Upper lobe of left lung (tissue), 4 donors: ENCODE data around the gene ZDHHC5.

Experiments
- POLR2A ChIP-seq, 4 donors: fragments of 450-650 bp; IDR thresholded peaks; one replicate each; pipeline ENCODE4 v1.5.1; 2016 to 2017; ENCODE audit warnings: antibody characterized with exemption in 4 of 4, mild to moderate bottlenecking in 2 of 4
- TF ChIP-seq, protein P1 (sequence below), 6 experiments: fragments of 450-650 bp in 4 of 6; fragments of 200-600 bp in 2 of 6; sonication (generic) in 2 of 6; IDR thresholded peaks; one replicate each; pipeline ENCODE4 v1.5.1; 2016 to 2019; ENCODE audit warnings: antibody characterized with exemption in 6 of 6

DNA sequence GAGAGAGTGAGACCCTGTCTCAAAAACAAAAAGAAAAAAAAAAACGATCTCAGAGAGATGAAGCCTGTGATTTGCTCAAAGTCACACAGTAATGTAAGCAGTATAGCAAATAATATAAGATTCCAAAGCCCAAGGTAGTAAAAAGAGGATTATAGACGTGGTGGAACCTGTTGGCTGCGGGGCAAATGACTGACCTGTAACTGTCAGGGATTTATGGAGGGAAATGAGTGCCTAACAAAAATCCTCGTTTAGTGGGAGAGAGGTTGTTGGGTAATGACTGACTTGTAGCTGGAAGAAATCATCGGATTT, 11.1 kb upstream of the ZDHHC5 start:
- TF ChIP-seq POLR2A (IDR thresholded peaks at IDR 0.05), result no peak
- TF ChIP-seq, protein P1, sequence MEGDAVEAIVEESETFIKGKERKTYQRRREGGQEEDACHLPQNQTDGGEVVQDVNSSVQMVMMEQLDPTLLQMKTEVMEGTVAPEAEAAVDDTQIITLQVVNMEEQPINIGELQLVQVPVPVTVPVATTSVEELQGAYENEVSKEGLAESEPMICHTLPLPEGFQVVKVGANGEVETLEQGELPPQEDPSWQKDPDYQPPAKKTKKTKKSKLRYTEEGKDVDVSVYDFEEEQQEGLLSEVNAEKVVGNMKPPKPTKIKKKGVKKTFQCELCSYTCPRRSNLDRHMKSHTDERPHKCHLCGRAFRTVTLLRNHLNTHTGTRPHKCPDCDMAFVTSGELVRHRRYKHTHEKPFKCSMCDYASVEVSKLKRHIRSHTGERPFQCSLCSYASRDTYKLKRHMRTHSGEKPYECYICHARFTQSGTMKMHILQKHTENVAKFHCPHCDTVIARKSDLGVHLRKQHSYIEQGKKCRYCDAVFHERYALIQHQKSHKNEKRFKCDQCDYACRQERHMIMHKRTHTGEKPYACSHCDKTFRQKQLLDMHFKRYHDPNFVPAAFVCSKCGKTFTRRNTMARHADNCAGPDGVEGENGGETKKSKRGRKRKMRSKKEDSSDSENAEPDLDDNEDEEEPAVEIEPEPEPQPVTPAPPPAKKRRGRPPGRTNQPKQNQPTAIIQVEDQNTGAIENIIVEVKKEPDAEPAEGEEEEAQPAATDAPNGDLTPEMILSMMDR (IDR thresholded peaks at IDR 0.05), result no peak
